CD14-positive monocyte (primary cell): ENCODE results near the gene AMPH. TPM values are rescaled to one million over a fixed set of nuclear protein-coding genes. Genes with fewer than 3 reads are reported as not detected.

Experiments used
- DNase-seq, 3 donors: peaks; one replicate each; pipeline ENCODE4 v3.0.0-alpha.2; 2011 to 2022
- H2AFZ ChIP-seq: 2 replicates; pipeline ENCODE4 v1.6.0; 2012; ENCODE audit warnings: mild to moderate bottlenecking, low read depth, low read length, inconsistent platforms; ENCODE audit not compliant: insufficient read depth, poor library complexity, severe bottlenecking
- H3K27ac ChIP-seq, 2 donors: 1 replicate in 1 of 2; 2 replicates in 1 of 2; pipeline ENCODE4 v1.5.1; 2012 to 2013; ENCODE audit warnings: low read length in 2 of 2, control low read depth in 1 of 2, inconsistent platforms in 1 of 2, low read depth in 1 of 2, mild to moderate bottlenecking in 1 of 2
- H3K27me3 ChIP-seq, 2 donors: one replicate each; pipeline versions ENCODE4 v1.6.0 to v1.6.1; 2011 to 2013; ENCODE audit warnings: low read length in 2 of 2; ENCODE audit not compliant: control insufficient read depth in 2 of 2, insufficient read depth in 2 of 2
- H3K36me3 ChIP-seq, 2 donors: replicated peaks in 1 of 2; 1 replicate in 1 of 2; 2 replicates in 1 of 2; pipeline versions ENCODE4 v1.5.1 to v1.6.1; 2012 to 2013; ENCODE audit warnings: low read length in 2 of 2, control low read depth in 1 of 2, inconsistent platforms in 1 of 2, mild to moderate bottlenecking in 1 of 2; ENCODE audit not compliant: insufficient read depth in 2 of 2, control insufficient read depth in 1 of 2
- H3K4me1 ChIP-seq, 2 donors: 1 replicate in 1 of 2; 2 replicates in 1 of 2; pipeline versions ENCODE4 v1.5.1 to v1.6.1; 2012 to 2013; ENCODE audit warnings: low read length in 2 of 2, control low read depth in 1 of 2, inconsistent platforms in 1 of 2, mild to moderate bottlenecking in 1 of 2, moderate library complexity in 1 of 2; ENCODE audit not compliant: insufficient read depth in 2 of 2, control insufficient read depth in 1 of 2
- H3K4me2 ChIP-seq: replicated peaks from 2 replicates; pipeline ENCODE3; 2012; ENCODE audit warnings: low read length, moderate library complexity, mild to moderate bottlenecking; ENCODE audit not compliant: poor library complexity, severe bottlenecking; ENCODE audit errors: extremely low read depth
- H3K4me3 ChIP-seq, 3 experiments: fragments of 200-600 bp in 1 of 3; sonication (generic) in 1 of 3; replicated peaks in 1 of 3; 1 replicate in 2 of 3; 2 replicates in 1 of 3; pipeline ENCODE4 v1.5.1; 2011 to 2013; ENCODE audit warnings: low read length in 3 of 3, mild to moderate bottlenecking in 3 of 3, control low read depth in 2 of 3, low read depth in 2 of 3, inconsistent platforms in 1 of 3, moderate library complexity in 1 of 3
- H3K79me2 ChIP-seq: 2 replicates; pipeline ENCODE4 v1.6.0; 2012; ENCODE audit warnings: mild to moderate bottlenecking, control low read depth, inconsistent platforms, low read length, moderate library complexity; ENCODE audit not compliant: insufficient read depth
- H3K9ac ChIP-seq: 2 replicates; pipeline ENCODE4 v1.6.0; 2017; ENCODE audit warnings: low read length, mild to moderate bottlenecking; ENCODE audit not compliant: insufficient read depth, poor library complexity, severe bottlenecking
- H3K9me3 ChIP-seq, 2 donors: replicated peaks in 1 of 2; 1 replicate in 1 of 2; 2 replicates in 1 of 2; pipeline versions ENCODE4 v1.5.1 to v1.6.1; 2012 to 2013; ENCODE audit warnings: low read length in 2 of 2, control low read depth in 1 of 2; ENCODE audit not compliant: control insufficient read depth in 1 of 2, insufficient read depth in 1 of 2
- H4K20me1 ChIP-seq: 2 replicates; pipeline ENCODE4 v1.6.0; 2012; ENCODE audit warnings: mild to moderate bottlenecking, low read length, control low read depth, moderate library complexity; ENCODE audit not compliant: insufficient read depth
- H3K27ac Mint-ChIP-seq, 7 donors: one replicate each; pipeline ENCODE4 v1.8.0; 2020; ENCODE audit warnings: mild to moderate bottlenecking in 7 of 7, mixed read lengths in 7 of 7, moderate library complexity in 6 of 7, inconsistent platforms in 2 of 7
- H3K27me3 Mint-ChIP-seq, 3 donors: one replicate each; pipeline ENCODE4 v1.8.0; 2021 to 2022; ENCODE audit warnings: low read depth in 3 of 3, mild to moderate bottlenecking in 3 of 3, mixed read lengths in 3 of 3, moderate library complexity in 3 of 3, inconsistent platforms in 1 of 3
- H3K36me3 Mint-ChIP-seq, 2 donors: one replicate each; pipeline ENCODE4 v1.8.0; 2020; ENCODE audit warnings: mixed read lengths in 2 of 2, inconsistent platforms in 1 of 2, mild to moderate bottlenecking in 1 of 2
- H3K4me1 Mint-ChIP-seq: one replicate; pipeline ENCODE4 v1.8.0; 2020; ENCODE audit warnings: mild to moderate bottlenecking, mixed read lengths
- H3K4me3 Mint-ChIP-seq, 2 donors: one replicate each; pipeline ENCODE4 v1.8.0; 2020; ENCODE audit warnings: mild to moderate bottlenecking in 2 of 2, mixed read lengths in 2 of 2, moderate library complexity in 1 of 2
- H3K9me3 Mint-ChIP-seq, 7 donors: one replicate each; pipeline ENCODE4 v1.8.0; 2020 to 2022; ENCODE audit warnings: mixed read lengths in 7 of 7, mild to moderate bottlenecking in 6 of 7, moderate library complexity in 6 of 7, inconsistent platforms in 2 of 7
- CTCF ChIP-seq: fragments of 200-600 bp; IDR thresholded peaks from one replicate; pipeline ENCODE4 v1.8.0; 2022; ENCODE audit warnings: antibody characterized with exemption, mild to moderate bottlenecking
- WGBS: methylation state at CpG from one replicate; pipeline ENCODE4 v1.1.5; 2013; ENCODE audit warnings: missing lambda C conversion rate; ENCODE audit not compliant: insufficient coverage; 5-methylcytosine and 5-hydroxymethylcytosine counted together
- intact Hi-C, 2 donors: fragments of 100-400 bp; cut with micrococcal nuclease; formaldehyde crosslinking; loops; one replicate each; pipeline versions ENCODE4 v1.15.0 to v1.15.1; 2023
- polyA plus RNA-seq, 3 donors: library from polyadenylated mRNA; depleted of rRNA in 1 of 3; unstranded in 2 of 3; stranded (reverse) in 1 of 3; fragments of 300-500 nt in 2 of 3; fragments of >200 nt in 1 of 3; fragmentation: Illumina TruSeq in 2 of 3; gene quantifications; 1 replicate in 2 of 3; 2 replicates in 1 of 3; pipeline ENCODE4 v1.2.3, GENCODE V29; 2012 to 2021

The AMPH gene
- polyA plus RNA-seq, 3 donors: 0.61 to 0.96 (median 0.67) TPM

- H3K9ac ChIP-seq: no peak overlapping the region
- no peak for TF ChIP-seq CTCF
These were observed 27.7 kb upstream of the AMPH start for GRCh38 chr7:38658921-38659320.

GRCh38 chr7:38656968-38657367, 25.8 kb upstream of the AMPH start:
- Mint-ChIP-seq H3K27me3 (peaks cover 0 to 4% (median 0%) of the 10 kb centered on the region in 3 donors), H3K27ac (peak overlapping the region; percentile 80 to 92 (median 88)), H3K4me1 (peaks cover 47% of the 10 kb centered on the region), H3K4me3 (peak overlapping the region in 1 of 2 donors; percentile 48), H3K9me3 (peaks cover 0 to 3% (median 0%) of the 10 kb centered on the region in 7 donors), H3K36me3 (no peaks in the 10 kb centered on the region)
- Histone ChIP-seq H3K36me3 (no peaks in the 10 kb centered on the region), H4K20me1 (no peaks in the 10 kb centered on the region), H3K27ac (peak overlapping the region; percentile 75 to 82), H2AFZ (no peak overlapping the region), H3K4me1 (peaks cover 45 to 46% of the 10 kb centered on the region in 2 donors), H3K9me3 (no peaks in the 10 kb centered on the region), H3K4me2 (peak overlapping the region; percentile 55), H3K79me2 (no peaks in the 10 kb centered on the region), H3K27me3 (no peaks in the 10 kb centered on the region), H3K4me3 (peak overlapping the region in 1 of 3 experiments; percentile 45), H3K9ac (no peak overlapping the region)
- intact Hi-C loops: loop anchor here (5.0 to 10.0 kb wide), 2 partner anchors 252 to 255 kb away; no protein-coding TSS in a partner anchor
- TF ChIP-seq CTCF: no peak
- WGBS: 0% methylated on average over 1 of the region's 1 CpG
- DNase-seq: peak; percentile 64 to 89 (median 72)

More at GRCh38 chr7:38658921-38659320, 27.7 kb upstream of the AMPH start:
- no peaks in the 10 kb centered on the region for H3K27me3 ChIP-seq
- peaks cover 47% of the 10 kb centered on the region for H3K4me1 Mint-ChIP-seq
- H3K27ac Mint-ChIP-seq: peak overlapping the region; percentile 12 to 85 (median 79)
- H3K27me3 Mint-ChIP-seq: peaks cover 0 to 5% (median 1%) of the 10 kb centered on the region in 3 donors
- peak overlapping the region in 1 of 2 donors; percentile 52 for H3K4me3 Mint-ChIP-seq
- peak in 2 of 3 donors; percentile 71 to 73 for DNase-seq
- peaks cover 0 to 3% (median 0%) of the 10 kb centered on the region in 7 donors for H3K9me3 Mint-ChIP-seq
- no peaks in the 10 kb centered on the region for H4K20me1 ChIP-seq
- H3K27ac ChIP-seq: peak overlapping the region in 1 of 2 donors; percentile 74
- H3K79me2 ChIP-seq: no peaks in the 10 kb centered on the region
- H3K36me3 ChIP-seq: no peaks in the 10 kb centered on the region
- intact Hi-C loops: loop anchor here (5.0 to 10.0 kb wide), 2 partner anchors 254 to 257 kb away; no protein-coding TSS in a partner anchor
- H3K36me3 Mint-ChIP-seq: no peaks in the 10 kb centered on the region
- peak overlapping the region; percentile 28 for H3K4me2 ChIP-seq
- WGBS: 53% methylated on average over 2 of the region's 2 CpGs
- H3K4me3 ChIP-seq: peak overlapping the region in 1 of 3 experiments; percentile 1
- H3K9me3 ChIP-seq: no peaks in the 10 kb centered on the region
- H2AFZ ChIP-seq: no peak overlapping the region
- peaks cover 45 to 46% of the 10 kb centered on the region in 2 donors for H3K4me1 ChIP-seq
